GM21381 (cell line): ENCODE measurements around the gene PGAP1.

Experiments used
- ATAC-seq: cut with Tn5 transposase; IDR thresholded peaks from one replicate; pipeline ENCODE4 v1.9.1; 2021; ENCODE audit warnings: mild to moderate bottlenecking, moderate library complexity; ENCODE audit not compliant: unreplicated experiment

Gene PGAP1

GRCh38 chr2:196900843-196901242 is 25.7 kb downstream of the PGAP1 start:
- no peak for ATAC-seq

GRCh38 chr2:196899976-196900375 is 26.5 kb downstream of the PGAP1 start:
- no peak for ATAC-seq

GRCh38 chr2:196891136-196891535 is 35.4 kb downstream of the PGAP1 start:
- no peak for ATAC-seq

GRCh38 chr2:196887431-196887830 is 39.1 kb downstream of the PGAP1 start:
- no peak for ATAC-seq

DNA sequence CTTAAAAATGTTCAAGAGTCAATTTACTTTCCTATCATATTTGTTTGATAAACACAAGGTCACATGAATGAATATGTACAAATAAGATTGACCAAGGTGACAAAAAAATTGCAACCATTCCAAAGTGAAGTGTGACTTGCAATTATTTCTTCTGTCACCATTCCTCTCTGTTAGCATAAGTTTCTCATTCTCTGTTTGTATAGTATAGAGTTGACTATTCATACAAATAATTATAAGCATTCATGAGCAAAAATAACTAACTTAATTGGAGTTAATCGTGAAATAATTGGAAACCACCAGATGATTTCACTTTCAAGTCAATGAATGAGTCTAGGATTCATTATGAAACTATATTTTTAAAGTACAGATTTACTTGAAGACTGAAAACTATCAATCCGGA is 42.1 kb downstream of the PGAP1 start:
- ATAC-seq, result no peak

- no peak for ATAC-seq
Measured at GRCh38 chr2:196876364-196876763, 50.1 kb downstream of the PGAP1 start.

GRCh38 chr2:196875414-196875813 is 51.1 kb downstream of the PGAP1 start:
- ATAC-seq, result no peak

DNA sequence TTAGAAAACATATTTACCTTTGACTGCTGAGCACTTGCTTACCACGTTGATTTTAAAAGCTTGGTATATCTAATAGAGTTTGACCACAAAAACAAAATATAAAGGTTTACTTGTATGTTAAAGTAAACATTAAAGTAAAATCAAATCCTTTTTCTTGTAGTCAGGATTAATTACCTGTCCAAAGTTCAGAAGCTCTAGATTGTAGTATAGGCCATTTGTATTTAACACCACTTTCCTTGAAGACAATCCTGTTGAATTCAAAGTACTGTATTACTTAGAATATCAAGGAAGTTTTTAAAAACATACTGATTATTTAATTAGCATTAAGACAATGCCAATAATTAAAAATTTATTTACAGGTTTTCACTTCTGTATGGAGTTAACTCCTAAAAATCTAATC is 53.0 kb downstream of the PGAP1 start:
- no peak for ATAC-seq

GRCh38 chr2:196854629-196855028 is 71.9 kb downstream of the PGAP1 start:
- no peak for ATAC-seq

GRCh38 chr2:196853301-196854087 is 73.0 kb downstream of the PGAP1 start:
- no peak for ATAC-seq

- ATAC-seq, result no peak
Measured at GRCh38 chr2:196851088-196851487, 75.4 kb downstream of the PGAP1 start.

DNA sequence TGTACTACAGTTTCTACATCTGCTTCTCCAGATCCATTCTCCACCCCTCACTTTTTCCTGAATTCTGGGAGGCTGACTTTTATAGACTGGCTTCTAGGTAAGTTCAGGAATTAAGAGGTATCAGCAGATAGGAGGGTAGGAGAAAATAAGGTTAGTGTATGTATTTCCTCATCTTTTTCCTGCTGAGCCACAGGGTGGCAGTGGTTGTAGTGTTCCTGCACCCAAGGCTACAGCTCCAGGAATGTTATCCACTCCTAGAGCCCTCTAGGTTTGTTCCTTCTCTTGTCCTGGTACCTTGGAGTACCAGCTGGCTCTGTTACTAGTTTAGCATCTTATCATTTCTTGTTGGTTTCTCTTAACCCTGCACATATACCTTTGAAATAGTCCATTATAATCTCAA is 76.6 kb downstream of the PGAP1 start:
- ATAC-seq, result no peak

DNA sequence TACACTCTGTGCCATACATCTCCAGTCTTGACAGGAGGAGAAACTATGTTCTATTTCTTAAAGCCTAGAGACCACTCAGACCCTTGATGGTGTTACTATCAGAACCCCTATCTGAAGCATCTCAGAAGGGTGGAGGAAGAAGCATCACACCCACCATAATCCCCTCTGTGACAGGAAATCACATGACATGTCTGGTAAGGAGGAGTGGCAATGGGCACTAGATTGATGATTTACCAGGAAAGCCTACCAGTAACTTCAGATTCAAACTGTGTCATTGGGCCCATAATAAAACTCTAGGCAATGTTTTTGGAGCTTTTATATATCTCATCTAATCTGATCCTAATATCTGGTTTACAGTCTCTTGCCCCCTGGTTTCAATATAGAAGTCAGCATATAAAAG is 80.2 kb downstream of the PGAP1 start:
- no peak for ATAC-seq

GRCh38 chr2:196845371-196845770 is 81.1 kb downstream of the PGAP1 start:
- ATAC-seq, result no peak

DNA sequence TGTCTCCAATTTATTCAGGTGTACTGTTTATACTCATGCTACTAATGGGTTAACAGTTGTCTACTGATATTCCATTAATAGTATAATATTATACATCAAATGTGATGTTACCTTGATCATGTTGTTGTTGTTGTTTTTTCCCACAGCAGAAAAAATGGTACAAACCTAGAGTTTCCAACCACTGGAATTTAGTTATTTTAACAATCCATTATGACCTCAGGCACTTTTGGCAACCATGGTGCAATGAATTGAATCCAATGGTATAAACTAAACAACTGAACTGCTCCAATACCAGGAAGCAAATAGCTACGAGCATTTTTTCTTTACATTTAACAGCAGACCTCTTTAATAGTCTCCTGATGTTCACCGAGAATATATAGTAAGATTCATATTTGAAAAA is 86.3 kb downstream of the PGAP1 start:
- no peak for ATAC-seq

DNA sequence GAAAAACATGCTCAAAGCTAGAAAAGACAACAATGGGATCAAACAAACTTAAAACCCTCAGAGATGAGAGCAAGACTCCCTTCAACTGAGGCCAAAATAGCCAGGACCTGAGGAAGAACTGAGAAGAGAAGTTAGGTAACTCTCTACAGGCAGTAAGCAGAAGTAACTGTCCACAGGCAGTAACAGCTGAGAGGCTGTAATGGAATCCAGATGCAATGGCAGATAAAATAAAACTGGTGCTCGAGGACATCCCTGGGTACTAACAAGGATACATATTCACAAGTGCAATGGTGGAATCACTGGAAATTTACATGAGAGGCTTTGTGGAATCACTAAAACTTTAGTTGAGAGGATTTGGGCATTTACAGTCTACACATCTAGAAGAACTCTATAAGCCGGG is 86.9 kb downstream of the PGAP1 start:
- no peak for ATAC-seq

DNA sequence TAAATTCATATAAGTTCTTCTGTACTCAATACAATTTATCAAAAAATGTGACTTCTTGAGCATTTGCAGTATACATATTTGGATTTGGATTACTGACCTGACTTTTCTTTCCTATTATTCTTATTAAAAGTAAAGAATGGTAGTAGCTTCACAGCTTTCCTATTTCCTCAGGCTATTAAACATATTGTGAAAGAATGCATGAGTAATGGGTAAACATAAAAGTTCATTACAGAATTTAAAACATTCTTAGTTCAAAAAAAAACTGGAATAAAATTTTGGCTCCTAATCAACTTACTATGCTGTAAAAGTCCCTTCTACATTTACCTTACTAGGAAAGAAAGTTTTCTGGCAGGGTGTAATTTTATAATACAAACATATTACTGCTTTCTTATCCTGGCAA is 90.1 kb downstream of the PGAP1 start:
- no peak for ATAC-seq

DNA sequence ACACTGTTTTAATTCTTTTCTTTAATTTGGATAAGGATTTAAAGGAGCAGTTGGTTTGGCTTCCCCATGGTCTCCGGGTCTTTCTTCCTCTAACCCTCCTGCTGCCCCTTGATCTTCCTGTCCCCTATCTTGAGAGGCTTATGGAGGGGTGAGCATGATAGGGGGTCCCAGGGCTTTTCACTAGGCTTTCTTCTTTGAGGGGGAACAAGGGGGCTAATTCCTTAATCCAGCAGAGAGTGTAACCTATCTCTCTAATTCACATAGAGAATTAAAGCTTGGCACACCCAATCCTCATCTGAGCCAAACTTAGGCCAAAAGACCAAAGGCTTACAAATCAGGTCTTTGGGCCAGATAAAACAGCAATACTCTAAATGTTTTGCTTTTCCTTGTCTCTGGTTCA is 95.8 kb downstream of the PGAP1 start:
- ATAC-seq, result no peak

DNA sequence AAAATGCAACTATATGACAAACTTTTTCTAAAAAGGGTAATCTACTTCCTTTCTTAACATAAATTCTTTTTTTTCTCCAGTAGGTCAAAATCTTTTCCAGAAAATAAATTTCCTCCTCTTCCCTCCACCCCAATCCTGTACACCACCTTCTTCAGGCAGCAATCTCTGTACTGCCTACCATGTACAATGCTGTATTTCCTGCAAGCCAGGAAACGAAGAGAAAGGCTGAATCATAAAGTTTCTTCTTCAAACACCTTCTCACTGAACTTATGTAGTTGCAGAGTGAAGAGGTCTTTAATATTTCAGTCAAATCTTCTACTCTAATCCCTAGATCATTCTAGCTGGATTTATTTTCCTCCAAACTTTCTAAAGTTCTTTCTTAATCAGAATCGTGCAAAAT is 99.2 kb downstream of the PGAP1 start:
- no peak for ATAC-seq

- ATAC-seq, result no peak
Measured at GRCh38 chr2:196823750-196824522, 102.6 kb downstream of the PGAP1 start.

- ATAC-seq, result no peak
Measured at GRCh38 chr2:196821195-196821594, 105.3 kb downstream of the PGAP1 start.

DNA sequence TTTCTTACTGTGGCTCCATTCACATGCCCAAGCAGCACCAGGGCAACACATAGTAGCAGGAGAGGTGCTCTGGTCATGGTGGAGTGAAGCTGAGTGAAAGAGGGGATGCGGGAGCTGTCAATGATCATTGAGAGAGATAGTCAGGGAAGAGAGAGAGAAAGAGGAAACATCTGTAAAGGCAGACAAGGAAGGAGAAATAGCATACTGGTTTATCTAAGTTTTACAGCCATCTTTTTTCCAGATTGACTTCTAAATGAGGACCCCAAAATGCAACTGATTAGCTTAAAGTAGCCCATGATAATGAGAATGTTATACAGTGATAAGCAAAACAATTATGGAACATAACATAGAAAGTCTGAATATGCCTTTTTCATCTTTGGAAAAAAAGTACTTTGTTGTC is 117.2 kb downstream of the PGAP1 start, which contains the start of gene C2orf66:
Gene C2orf66 (minus strand): TSS at position 96 of the 400 bp plus-strand sequence. CDS start 19 bp downstream, at position 77.
- no peak for ATAC-seq
